HuH-7.5 (cell line): ENCODE results near the gene PCP2.
"Not testable (repeated sequence)": the region's sequence is repeated elsewhere in the genome, so short reads cannot be mapped to it uniquely, and the experiment has no call there.

ENCODE experiments used
- DNase-seq: peaks from one replicate; pipeline ENCODE4 v3.0.0; 2011; ENCODE audit warnings: low spot score

PCP2 gene

DNA sequence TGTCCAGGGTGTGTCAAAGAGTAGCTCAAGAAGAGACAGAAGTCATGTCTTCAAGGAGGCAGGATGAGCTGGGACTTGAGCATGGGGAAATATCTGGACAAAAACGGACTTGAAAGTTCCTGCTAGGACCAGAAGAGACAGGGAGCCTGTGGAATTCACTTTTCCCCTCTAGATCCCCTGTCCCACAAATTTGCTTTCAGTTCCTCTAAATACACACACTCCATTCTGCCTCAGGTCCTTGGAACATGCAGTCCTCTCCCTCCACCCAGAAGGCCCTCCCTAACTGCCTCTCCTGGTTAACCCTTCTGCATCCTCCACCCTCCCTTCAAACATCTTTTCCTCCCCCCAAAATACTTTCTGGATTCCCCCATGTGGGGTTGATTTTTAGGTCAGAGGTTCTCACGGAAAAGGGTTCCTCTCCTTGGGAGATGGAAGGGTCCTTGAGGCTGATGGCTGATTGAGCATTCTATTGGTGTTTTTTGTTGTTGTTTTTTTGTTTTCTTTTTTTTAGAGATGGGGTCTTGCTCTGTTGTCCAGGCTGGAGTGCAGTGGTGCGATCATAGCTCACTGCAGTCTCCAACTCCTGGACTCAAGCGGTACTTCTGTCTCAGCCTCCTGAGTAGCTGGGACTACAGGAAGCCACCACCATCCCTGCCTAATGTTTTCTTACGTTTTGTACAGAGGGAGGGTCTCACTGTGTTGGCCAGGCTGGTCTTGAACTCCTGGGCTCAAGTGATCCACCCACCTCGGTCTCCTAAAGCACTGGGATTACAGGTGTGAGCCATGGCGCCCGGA is 28.4 kb upstream of the PCP2 start:
- DNase-seq = no peak

DNA sequence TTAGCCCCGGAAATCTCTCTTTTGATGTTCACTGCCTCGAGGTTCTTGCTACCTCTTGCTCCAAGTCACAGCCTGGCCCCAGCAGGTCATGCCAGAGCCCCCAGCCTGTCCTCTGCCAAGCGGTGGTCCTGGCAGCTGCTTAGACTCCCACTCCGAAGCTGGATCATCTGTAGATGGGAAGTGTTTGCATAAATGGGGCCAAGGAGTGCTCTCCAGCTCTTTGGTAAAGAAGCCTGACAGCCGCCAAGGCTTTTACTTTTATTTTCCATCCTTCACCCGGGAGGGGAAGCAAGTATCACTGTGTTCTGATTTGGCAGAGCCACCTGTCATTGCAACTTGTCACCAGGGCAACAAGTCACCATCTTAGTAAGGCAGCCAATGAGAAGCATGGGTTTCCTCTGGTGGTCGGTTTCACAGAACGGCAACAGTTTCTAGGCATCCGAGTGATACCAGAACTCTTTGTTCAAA is 24.7 kb upstream of the PCP2 start:
- DNase-seq = no peak

DNA sequence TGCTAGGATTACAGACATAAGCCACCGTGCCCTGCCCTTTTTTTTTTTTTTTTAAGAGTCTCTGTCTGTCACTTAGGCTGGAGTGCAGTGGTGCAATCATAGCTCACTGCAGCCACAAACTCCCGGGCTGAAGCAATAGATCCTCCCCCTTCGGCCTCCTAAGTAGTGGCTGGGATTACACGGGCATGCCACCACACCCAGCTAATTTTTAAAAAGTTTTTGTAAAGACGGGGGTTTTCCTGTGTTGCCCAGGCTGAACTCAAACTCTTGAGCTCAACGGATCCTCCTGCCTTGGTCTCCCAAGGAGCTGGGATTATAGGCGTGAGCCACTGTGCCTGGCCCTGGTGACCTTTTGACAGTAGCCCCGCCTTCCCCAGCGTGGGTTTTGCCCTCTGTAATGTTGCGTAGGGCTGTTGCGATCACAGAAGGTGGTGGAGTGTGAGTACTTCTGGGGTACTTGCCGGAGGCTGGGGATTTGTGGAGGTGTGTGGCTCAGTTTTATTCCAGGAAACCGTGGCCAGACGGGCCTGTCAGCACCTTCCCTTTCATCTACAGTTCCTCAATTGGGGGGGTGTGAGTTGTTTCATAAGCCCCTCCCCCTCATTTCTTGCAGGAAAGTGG is 23.7 kb upstream of the PCP2 start:
- DNase-seq = no peak

DNA sequence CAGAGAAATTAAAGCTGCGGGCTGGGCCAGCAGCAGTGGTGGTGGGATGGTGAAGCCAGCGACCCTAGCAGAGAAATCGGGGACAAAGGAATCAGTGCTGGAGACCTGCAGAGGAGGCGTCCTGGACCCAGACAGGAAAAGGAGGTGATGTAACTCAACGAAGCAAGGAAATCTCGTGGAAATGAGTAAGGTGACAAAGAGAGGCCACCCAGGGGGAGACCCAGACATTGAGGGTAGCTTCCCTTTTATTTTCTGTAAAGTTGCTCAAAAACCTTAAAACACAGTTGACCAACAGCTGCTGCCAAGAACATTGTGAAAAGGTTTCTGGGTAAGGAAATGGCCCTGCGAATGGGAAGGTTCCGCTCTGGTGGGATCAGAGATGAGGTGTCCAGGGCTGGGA is 22.1 kb upstream of the PCP2 start:
- no peak for DNase-seq

DNA sequence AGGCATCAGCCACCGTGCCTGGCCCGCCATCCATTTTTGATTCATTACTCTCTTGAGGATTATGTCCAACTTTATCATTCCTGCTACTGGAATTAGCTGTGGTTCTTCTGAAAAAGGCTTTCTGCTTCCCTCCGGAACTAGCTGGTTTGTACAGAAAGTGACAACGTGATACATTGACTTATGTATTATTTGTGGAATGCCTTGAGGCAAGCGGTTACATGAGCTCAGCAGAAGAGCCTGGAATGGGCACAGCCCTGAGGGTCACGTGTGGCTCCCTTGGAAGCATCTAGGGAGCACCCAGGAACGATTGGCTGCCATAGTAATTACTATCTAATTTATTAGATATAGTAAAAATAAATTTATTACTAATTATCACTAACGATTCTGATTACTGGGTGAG is 20.9 kb upstream of the PCP2 start:
- no peak for DNase-seq

DNA sequence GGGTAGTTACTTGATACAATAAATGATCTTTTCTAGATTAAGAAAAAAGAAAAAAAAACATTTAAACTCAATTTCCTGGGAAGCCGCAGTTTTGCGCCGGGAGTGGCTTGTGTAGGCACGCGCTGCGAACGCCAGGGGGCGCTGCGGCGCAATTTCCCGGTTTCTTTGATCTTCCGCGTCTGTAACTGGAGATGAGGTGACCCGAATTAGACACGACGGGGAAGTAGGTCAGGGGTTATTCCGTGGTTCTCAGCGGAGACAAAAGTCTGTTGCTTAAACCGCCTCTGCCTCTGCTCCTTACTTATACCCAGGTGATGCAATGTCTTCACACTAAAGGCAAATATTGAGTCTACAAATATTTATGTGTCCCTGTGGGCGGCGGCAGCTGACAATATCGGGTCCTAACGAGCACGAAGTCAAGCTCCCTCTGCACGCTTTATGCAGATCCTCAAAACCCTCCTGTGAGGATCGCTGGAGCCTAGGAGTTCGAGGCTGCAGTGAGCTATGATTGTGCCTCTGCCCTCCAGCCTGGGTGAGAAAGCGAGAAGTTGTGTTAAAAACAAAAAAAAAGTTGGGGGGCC is 18.6 kb upstream of the PCP2 start:
- peak; percentile 92 for DNase-seq

DNA sequence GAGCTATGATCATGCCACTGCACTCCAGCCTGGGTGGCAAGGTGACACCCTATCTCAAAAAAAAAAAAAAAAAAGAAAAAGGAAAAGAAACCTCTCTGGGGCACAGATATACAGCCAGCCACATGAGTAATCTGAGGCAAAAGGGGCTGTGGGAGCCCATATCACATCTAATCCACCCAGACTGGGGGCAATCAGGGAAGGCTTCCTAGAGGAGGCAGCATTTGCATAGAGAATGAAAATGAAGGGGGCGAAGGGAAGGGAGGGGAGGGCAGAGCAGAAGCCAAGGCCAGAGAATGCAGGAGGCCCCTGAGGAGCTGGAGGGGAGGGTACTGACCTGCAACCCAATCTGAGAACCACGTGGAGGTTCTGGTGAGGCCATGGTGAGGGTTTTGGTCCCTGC is 16.6 kb upstream of the PCP2 start:
- DNase-seq = no peak

DNA sequence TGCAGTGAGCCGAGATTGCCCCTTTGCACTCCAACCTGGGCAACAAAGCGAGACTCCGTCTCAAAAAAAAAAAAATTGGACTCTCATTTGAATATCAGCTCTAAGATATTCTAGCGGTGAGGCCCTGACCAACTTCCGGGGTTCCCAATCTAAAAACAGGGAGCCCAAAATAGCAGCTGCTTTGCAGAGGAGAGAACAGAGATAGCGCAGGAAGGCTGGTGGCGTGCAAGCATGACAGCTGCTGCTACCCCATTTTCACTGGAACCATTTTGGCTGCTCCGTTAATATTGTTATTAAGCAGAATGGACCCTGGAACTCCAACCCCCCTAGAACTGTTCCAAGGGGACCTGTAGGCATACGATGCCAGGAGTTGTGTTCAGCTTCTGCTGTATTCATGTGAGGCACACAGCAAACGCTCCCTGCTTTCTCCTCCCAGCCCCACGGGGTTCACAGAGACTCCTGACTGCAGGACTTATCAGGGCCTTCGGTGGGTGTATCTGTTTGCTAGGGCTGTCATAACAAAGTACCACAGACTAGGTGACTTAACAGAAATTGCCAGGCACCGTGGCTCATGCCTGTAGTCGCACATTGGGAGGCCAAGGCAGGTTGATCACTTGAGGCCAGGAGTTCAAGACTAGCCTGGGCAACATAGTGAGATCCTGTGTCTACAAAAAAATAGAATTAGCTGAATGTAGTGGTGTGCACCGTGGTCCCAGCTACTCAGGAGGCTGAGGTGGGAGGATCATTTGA is 14.9 kb upstream of the PCP2 start:
- DNase-seq = no peak

DNA sequence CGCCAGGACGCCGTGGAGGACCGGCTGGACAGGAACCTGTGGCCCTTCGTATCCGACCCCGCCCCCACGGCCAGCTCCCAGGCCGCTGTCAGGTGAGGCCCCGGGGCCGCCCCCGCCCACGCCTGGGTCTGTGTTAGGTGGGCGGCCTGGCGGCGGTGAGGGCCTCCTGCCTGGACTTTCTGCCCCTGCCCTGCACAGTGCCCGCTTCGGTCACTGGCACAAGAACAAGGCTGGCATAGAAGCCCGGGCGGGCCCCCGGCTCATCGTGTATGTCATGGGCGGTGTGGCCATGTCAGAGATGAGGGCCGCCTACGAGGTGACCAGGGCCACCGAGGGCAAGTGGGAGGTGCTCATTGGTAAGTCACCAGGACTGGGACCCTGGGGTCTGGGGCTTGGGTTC is 13.6 kb upstream of the PCP2 start:
- no peak for DNase-seq

DNA sequence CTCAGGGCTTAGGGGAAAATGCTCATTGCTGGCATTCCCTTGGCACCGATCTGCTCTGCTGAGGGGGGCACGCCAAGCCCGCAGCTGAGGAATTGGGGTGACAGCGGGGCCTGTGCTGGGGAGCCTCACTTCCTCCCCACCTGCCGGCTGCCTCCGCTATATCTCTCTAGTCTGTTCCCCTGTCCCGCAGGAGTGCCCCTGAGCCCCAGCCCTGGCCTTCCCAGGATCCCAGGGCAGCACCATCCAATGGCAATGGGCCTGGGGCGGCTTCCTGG is 12.8 kb upstream of the PCP2 start:
- DNase-seq = no peak

DNA sequence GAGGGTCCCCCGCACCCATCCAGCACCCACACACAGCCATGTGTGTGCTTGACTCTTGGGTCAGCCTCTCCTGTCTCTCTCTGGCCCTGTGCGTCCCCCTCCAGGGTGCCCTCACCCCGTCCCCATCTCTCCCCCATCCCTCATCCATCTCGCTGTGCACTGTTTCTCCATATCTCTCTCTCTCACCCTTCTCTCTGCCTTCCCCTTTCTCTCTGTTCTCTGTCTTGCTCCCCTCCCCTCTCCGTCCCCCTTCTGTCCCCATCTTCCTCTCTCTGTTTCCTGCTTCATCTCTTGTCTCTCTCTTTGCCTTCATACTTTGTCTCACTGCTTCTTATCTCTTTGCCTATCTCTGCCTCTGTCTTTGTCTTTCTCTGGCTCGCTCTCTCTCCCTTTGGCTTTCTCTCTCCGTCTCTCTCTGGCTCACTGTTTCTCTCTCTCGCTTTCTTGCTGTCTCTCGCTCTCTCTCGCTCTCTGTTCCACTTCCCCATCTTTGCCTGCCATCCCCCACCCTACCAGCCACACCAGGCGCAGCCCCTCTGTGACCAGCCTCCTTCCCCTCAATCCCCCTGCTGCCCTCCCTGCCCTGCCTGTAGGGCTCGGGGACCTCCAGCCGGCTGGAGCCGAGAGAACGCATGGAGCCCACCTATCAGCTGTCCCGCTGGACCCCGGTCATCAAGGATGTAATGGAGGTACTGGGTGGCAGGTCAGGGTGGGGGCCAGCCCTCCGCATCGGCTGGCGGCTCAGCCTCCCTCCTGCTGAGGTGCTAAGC is 12.3 kb upstream of the PCP2 start:
- no peak for DNase-seq

DNA sequence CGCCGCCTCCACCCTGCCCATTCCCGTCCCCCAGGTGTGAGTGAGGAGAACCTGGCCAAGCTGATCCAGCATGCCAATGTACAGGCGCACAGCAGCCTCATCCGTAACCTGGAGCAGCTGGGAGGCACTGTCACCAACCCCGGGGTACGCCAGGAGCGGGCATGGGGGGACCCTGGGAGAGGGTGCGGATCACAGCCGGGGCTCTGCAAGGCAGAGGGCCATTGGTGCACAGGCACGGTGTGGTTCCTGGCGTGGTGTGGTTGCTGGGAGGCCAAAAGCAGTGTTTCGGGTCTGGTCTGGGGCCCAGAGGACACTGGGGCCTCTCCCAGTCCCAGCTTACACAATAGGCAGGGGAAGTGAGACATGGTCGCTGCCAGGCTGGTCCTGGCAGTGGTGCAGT is 11.6 kb upstream of the PCP2 start:
- no peak for DNase-seq

DNA sequence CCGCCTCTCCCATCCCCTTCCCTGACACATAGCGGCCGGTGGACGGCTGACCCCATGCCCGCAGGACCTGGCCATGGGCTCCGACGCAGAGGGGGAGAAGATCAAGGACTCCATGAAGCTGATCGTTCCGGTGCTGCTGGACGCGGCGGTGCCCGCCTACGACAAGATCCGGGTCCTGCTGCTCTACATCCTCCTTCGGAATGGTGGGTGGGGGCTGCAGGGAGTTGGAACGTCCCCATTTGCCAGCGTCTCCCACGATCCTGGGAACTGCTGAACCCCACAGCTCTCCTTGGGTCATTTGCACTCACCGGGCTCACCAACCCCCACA is 11.0 kb upstream of the PCP2 start:
- no peak for DNase-seq

DNA sequence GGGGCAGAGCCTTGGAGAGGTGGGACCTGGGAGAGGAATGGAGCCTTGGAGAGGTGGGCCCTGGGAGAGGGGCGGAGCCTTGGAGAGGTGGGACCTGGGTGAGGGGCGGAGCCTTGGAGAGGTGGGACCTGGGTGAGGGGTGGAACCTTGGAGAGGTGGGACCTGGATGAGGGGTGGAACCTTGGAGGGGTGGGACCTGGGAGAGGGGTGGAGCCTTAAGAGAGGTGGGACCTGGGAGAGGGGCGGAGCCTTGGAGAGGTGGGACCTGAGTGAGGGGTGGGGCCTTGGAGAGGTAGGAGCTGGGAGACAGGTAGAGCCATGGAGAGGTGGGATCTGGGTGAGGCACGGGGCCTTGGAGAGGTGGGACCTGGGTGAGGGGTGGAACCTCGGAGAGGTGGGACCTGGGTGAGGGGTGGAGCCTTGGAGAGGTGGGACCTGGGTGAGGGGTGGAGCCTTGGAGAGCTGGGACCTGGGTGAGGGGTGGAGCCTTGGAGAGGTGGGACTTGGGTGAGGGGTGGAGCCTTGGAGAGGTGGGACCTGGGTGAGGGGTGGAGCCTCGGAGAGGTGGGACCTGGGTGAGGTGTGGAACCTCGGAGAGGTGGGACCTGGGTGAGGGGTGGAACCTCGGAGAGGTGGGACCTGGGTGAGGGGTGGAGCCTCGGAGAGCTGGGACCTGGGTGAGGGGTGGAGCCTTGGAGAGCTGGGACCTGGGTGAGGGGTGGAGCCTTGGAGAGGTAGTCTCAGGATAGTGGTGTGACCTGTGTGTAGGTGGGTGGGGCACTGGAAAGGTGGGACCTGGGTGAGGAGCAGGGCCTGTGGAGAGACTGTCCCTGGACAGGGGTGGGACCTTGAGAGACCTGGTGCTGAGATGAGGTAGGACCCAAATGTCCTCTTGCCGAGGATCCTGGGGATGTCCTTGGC is 10.4 kb upstream of the PCP2 start:
- DNase-seq = not testable (repeated sequence)

DNA sequence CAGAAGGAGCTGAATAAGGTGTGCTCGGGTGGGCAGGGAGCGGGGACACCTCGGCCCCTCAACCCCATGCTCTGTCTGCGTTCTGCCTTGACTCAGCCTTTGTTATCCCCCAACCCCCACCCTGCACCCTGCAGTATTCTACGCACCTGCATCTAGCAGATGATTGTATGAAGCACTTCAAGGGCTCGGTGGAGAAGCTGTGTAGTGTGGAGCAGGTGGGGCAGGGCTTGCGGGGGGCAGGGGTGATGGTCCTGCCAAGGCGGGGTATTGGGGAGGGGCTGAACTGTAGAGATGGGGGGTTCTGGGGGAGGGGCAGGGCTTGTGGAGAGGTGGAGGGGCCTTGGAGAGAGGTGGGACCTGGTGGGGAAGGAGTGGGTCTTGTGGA is 9.5 kb upstream of the PCP2 start:
- no peak for DNase-seq

DNA sequence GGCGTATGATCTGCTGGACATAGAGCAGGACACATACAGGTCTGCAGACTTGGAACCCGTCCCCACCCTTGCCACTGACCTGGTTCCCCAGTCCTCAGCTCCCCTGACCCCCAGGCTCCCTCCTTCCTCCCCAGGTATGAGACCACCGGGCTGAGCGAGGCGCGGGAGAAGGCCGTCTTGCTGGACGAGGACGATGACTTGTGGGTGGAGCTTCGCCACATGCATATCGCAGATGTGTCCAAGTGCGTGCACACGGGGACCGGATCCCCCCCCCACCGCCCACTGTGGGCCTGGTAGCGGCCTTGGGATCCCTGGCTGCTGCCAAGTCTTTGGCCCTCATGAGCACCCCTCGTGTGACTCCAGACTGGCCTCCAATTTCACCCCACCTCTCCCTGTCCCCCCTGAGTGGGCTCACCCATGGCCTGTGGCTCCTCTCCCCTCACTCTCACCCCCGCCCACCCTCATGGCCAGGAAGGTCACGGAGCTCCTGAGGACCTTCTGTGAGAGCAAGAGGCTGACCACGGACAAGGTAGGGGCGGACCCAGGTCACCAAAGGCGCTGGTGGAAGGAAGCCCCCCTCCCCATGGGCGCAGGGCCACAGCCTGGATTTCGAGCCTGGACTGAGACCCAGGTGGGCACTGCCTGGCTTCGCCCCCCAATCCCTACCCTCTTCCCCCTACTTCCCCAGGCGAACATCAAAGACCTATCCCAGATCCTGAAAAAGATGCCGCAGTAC is 8.9 kb upstream of the PCP2 start:
- no peak for DNase-seq

DNA sequence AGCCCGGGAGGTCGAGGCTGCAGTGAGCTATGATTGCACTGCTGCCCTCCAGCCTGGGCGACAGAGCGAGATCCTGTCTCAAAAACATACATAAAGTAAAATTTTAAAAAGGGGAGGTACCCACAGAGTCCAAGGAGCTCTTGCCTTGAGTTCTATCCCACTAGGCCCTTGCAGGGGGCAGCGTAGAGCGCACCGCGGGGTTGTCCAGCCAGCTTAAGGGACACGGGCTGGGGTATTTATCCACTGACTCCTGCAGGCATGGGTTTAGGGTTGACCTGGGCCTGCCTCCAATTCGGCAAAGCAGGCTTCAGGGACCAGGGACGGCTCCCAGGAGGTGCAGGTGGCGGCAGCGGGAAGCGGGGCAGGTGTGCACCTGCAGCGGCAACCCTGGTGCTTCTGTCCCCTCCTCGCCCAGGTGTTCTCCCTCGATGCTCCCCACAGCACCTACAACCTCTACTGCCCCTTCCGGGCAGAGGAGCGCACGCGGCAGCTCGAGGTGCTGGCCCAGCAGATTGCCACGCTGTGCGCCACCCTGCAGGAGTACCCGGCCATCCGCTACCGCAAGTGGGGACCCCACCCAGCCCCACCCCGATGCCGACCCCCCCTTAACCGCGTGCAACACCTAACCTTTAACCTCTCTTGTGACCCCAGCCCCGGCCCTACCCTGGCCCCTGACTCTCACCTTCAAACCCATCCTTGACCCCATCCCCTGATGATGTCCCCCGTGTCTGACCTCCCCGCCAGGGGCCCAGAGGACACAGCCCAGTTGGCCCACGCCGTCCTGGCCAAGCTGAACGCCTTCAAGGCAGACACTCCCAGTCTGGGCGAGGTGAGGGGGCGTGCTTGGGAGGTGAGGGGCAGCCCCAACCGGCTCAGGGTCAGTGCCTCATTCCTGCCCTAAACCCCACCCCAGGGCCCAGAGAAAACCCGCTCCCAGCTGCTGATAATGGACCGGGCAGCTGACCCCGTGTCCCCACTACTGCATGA is 8.1 kb upstream of the PCP2 start:
- DNase-seq = no peak

DNA sequence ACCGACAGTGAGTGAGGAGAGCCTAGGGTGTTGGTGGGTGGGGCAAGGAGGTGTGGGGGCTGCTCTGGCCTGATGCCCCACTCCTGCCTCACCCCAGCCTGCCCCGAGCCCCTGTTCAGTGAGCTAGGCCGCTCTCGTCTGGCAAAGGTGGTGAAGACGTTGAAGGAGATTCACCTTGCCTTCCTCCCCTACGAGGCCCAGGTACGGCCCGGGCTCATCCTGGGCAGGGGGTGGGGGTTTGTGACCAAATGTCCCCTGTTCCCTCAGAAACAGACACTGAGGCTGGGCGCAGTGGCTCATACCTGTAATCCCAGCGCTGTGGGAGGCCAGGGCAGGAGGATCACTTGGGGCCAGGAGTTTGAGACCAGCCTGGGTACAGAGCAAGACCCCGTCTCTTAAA is 7.3 kb upstream of the PCP2 start:
- DNase-seq = no peak

DNA sequence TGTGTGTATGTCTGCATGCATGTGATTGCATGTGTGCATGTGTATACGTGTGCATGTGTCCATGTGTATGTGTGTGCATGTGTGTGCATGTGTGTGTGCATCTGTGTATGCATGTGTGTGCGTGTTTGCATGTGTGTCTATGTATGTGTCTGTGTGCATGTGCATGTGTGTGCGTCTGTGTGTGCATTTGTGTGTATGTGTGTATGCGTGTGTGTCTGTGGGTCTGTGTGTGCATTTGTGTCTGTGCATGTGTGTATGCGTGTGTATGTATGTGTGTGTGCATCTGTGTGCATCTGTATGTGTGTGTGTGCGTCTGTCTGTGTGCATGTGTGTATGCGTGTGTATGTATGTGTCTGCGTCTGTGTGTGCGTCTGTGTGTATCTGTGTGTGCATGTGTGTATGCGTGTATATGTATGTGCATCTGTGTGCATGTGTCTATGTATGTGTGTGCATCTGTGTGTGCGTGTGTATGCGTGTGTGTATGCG is 6.4 kb upstream of the PCP2 start:
- no peak for DNase-seq
